Keratinocyte (primary cell): Measurements from ENCODE around the gene ITGA3. TPM values are rescaled to one million over a fixed set of nuclear protein-coding genes. Genes with fewer than 3 reads are reported as not detected.

Experiments
- DNase-seq: peaks from one replicate; pipeline ENCODE4 v3.0.0-alpha.2; 2011; ENCODE audit warnings: low read depth, missing footprints, low spot score
- FAIRE-seq: peaks from 2 replicates; lab custom pipeline; 2011; peaks lifted over from hg19 to GRCh38; lab: Jason Lieb, UNC
- H2AFZ ChIP-seq: 2 replicates; pipeline ENCODE4 v1.6.0; 2012; ENCODE audit warnings: low read length, control low read depth, inconsistent platforms; ENCODE audit not compliant: control insufficient read depth
- H3K27ac ChIP-seq: 2 replicates; pipeline ENCODE4 v1.5.1; 2011; ENCODE audit warnings: low read length; ENCODE audit not compliant: control insufficient read depth, insufficient read depth
- H3K27me3 ChIP-seq: 3 replicates; pipeline ENCODE4 v1.6.0; 2011; ENCODE audit warnings: low read length; ENCODE audit not compliant: control insufficient read depth, insufficient read depth; ENCODE audit errors: extremely low read depth
- H3K36me3 ChIP-seq, 2 experiments: 2 replicates in 1 of 2; 3 replicates in 1 of 2; pipeline ENCODE4 v1.5.1; 2011; ENCODE audit warnings: low read length in 2 of 2, mild to moderate bottlenecking in 1 of 2; ENCODE audit not compliant: control insufficient read depth in 2 of 2, insufficient read depth in 2 of 2; ENCODE audit errors: extremely low read depth in 1 of 2
- H3K4me1 ChIP-seq: 3 replicates; pipeline ENCODE4 v1.5.1; 2011; ENCODE audit warnings: low read length; ENCODE audit not compliant: control insufficient read depth, insufficient read depth; ENCODE audit errors: extremely low read depth
- H3K4me2 ChIP-seq: 3 replicates; pipeline ENCODE4 v1.6.0; 2011; ENCODE audit warnings: low read depth, low read length; ENCODE audit not compliant: control insufficient read depth, insufficient read depth; ENCODE audit errors: extremely low read depth
- H3K4me3 ChIP-seq, 3 experiments: fragments of 200-600 bp in 1 of 3; sonication (generic) in 1 of 3; 2 replicates in 2 of 3; 3 replicates in 1 of 3; pipeline ENCODE4 v1.5.1; 2011 to 2016; ENCODE audit warnings: low read length in 3 of 3, mild to moderate bottlenecking in 3 of 3, control low read depth in 2 of 3, inconsistent platforms in 1 of 3, low read depth in 1 of 3, mixed read lengths in 1 of 3, mixed run types in 1 of 3, moderate library complexity in 1 of 3; ENCODE audit not compliant: control insufficient read depth in 2 of 3, insufficient read depth in 2 of 3; ENCODE audit errors: extremely low read depth in 1 of 3
- H3K79me2 ChIP-seq: 2 replicates; pipeline ENCODE4 v1.6.0; 2012; ENCODE audit warnings: low read length; ENCODE audit not compliant: control insufficient read depth, insufficient read depth
- H3K9ac ChIP-seq: 3 replicates; pipeline ENCODE4 v1.6.0; 2011; ENCODE audit warnings: low read length; ENCODE audit not compliant: control insufficient read depth, insufficient read depth; ENCODE audit errors: extremely low read depth
- H3K9me1 ChIP-seq: 3 replicates; pipeline ENCODE4 v1.6.0; 2011; ENCODE audit warnings: low read length; ENCODE audit not compliant: control insufficient read depth, insufficient read depth; ENCODE audit errors: extremely low read depth
- H3K9me3 ChIP-seq: 2 replicates; pipeline ENCODE4 v1.5.1; 2012; ENCODE audit warnings: low read depth, low read length; ENCODE audit not compliant: control insufficient read depth
- H4K20me1 ChIP-seq: 3 replicates; pipeline ENCODE4 v1.6.0; 2011; ENCODE audit warnings: low read length; ENCODE audit not compliant: control insufficient read depth, insufficient read depth; ENCODE audit errors: extremely low read depth
- CTCF ChIP-seq, 3 experiments: IDR thresholded peaks in 1 of 3; conservative IDR thresholded peaks in 1 of 3; optimal IDR thresholded peaks in 1 of 3; 2 replicates in 2 of 3; 3 replicates in 1 of 3; pipeline versions ENCODE3 to v1.5.1; 2011; ENCODE audit warnings: low read length in 3 of 3, mild to moderate bottlenecking in 3 of 3, moderate library complexity in 2 of 3, control low read depth in 1 of 3, inconsistent platforms in 1 of 3; ENCODE audit not compliant: insufficient read depth in 2 of 3; ENCODE audit errors: extremely low read depth in 1 of 3
- EZH2 ChIP-seq: IDR thresholded peaks from one replicate; pipeline ENCODE4 v1.6.1; 2012; ENCODE audit warnings: inconsistent platforms, mild to moderate bottlenecking, low read length, moderate library complexity
- dilution Hi-C: fragments of 300-500 bp; cut with MboI; formaldehyde crosslinking; loops from one replicate; pipeline ENCODE4 v1.7.0; 2020; ENCODE audit warnings: low sequenced_read_pairs; ENCODE audit not compliant: extremely low pct_ligation_motif_present
- polyA plus RNA-seq, 5 experiments: library from polyadenylated mRNA; depleted of rRNA in 3 of 5; stranded (reverse) in 3 of 5; stranded (forward) in 1 of 5; unstranded in 1 of 5; fragments of >200 nt; gene quantifications; 1 replicate in 1 of 5; 2 replicates in 3 of 5; 3 replicates in 1 of 5; pipeline versions ENCODE4 v1.2.1 to v1.2.3, GENCODE V29; 2011 to 2012; ENCODE audit warnings: missing spikeins in 2 of 5, low read depth in 1 of 5, low replicate concordance in 1 of 5

The ITGA3 gene
- polyA plus RNA-seq, 1 donor (not counting 4 experiments of a cell fraction or from before 2014, with no cell fraction given): 427 TPM

- H3K9me3 ChIP-seq: no peaks in the 10 kb centered on the region
- H3K9ac ChIP-seq: no peak overlapping the region
- H3K9me1 ChIP-seq: no peaks in the 10 kb centered on the region
- FAIRE-seq: no peak
- no peaks in the 10 kb centered on the region for H4K20me1 ChIP-seq
- H3K4me3 ChIP-seq: no peak overlapping the region
- H2AFZ ChIP-seq: no peak overlapping the region
- DNase-seq: no peak
- TF ChIP-seq CTCF (optimal IDR thresholded peaks at IDR 0.05 in 1 of 3, IDR thresholded peaks at IDR 0.05 in 1 of 3, conservative IDR thresholded peaks at IDR 0.05 in 1 of 3; ENCODE audit: extremely low read depth in 1 of 3, insufficient read depth in 2 of 3, low read length in 3 of 3): no peak
- TF ChIP-seq EZH2: no peak
- no peaks in the 10 kb centered on the region for H3K79me2 ChIP-seq
- H3K27ac ChIP-seq: no peak overlapping the region
- no peak overlapping the region for H3K4me2 ChIP-seq
- peaks cover 28% of the 10 kb centered on the region for H3K4me1 ChIP-seq
- H3K36me3 ChIP-seq: no peaks in the 10 kb centered on the region
- dilution Hi-C loops: no loop called here
- no peaks in the 10 kb centered on the region for H3K27me3 ChIP-seq
Measured at GRCh38 chr17:50034498-50035364, 21.2 kb upstream of the ITGA3 start.

- H3K9me1 ChIP-seq: no peaks in the 10 kb centered on the region
- peaks cover 28% of the 10 kb centered on the region for H3K4me1 ChIP-seq
- no peaks in the 10 kb centered on the region for H3K27me3 ChIP-seq
- no peaks in the 10 kb centered on the region for H3K9me3 ChIP-seq
- TF ChIP-seq CTCF (optimal IDR thresholded peaks at IDR 0.05 in 1 of 3, IDR thresholded peaks at IDR 0.05 in 1 of 3, conservative IDR thresholded peaks at IDR 0.05 in 1 of 3; ENCODE audit: extremely low read depth in 1 of 3, insufficient read depth in 2 of 3, low read length in 3 of 3) (no peak), EZH2 (no peak)
- dilution Hi-C loops: no loop called here
- H3K27ac ChIP-seq: no peak overlapping the region
- FAIRE-seq: no peak
- DNase-seq: no peak
- no peaks in the 10 kb centered on the region for H3K79me2 ChIP-seq
- no peak overlapping the region for H3K4me2 ChIP-seq
- no peaks in the 10 kb centered on the region for H3K36me3 ChIP-seq
- no peak overlapping the region for H3K9ac ChIP-seq
- H2AFZ ChIP-seq: no peak overlapping the region
- H3K4me3 ChIP-seq: no peak overlapping the region
- H4K20me1 ChIP-seq: no peaks in the 10 kb centered on the region
Measured at GRCh38 chr17:50035421-50035879, 20.5 kb upstream of the ITGA3 start.
